ENCODE measurements around the gene HSPA8.
A peak's percentile ranks its signal among the peaks of the same experiment; 100 is the strongest.
"Not testable (repeated sequence)": the region's sequence is repeated elsewhere in the genome, so short reads cannot be mapped to it uniquely, and the experiment has no call there.

HSPA8 gene

GRCh38 chr11:123061403-123062157 is at the start of gene HSPA8:
HSPA8 (minus strand) TSS chr11:123062136; CDS start chr11:123061324, 812 bp downstream.
- no peak for DNase-seq (ENCODE audit: low read depth)

- no peak for DNase-seq (ENCODE audit: low read depth)
These were observed 49.5 kb upstream of the HSPA8 start for GRCh38 chr11:123111465-123111864.

DNA sequence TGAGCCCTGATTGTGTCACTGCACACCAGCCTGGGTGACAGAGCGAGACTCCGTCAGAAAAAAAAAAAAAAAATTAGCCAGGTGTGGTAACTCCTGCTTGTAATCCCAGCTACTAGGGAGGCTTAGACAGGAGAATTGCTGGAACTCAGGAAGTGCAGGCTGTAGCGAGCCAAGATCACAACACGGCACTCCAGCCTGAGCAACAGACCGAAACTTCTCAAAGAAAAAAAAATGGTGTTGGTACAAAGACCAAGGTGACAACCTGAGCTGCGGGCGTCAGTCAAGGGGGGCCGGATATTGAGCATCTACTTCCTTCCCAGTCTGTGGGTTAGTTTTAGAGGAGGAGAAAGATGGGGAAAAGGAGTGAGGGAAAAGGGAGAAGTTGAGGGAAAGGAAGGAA is 48.5 kb upstream of the HSPA8 start:
- no peak for DNase-seq (ENCODE audit: low read depth)

- DNase-seq (ENCODE audit: low read depth), result no peak
These were observed 46.1 kb upstream of the HSPA8 start for GRCh38 chr11:123107945-123108495.

- DNase-seq (ENCODE audit: low read depth), result no peak
These were observed 42.8 kb upstream of the HSPA8 start for GRCh38 chr11:123104697-123105096.

DNA sequence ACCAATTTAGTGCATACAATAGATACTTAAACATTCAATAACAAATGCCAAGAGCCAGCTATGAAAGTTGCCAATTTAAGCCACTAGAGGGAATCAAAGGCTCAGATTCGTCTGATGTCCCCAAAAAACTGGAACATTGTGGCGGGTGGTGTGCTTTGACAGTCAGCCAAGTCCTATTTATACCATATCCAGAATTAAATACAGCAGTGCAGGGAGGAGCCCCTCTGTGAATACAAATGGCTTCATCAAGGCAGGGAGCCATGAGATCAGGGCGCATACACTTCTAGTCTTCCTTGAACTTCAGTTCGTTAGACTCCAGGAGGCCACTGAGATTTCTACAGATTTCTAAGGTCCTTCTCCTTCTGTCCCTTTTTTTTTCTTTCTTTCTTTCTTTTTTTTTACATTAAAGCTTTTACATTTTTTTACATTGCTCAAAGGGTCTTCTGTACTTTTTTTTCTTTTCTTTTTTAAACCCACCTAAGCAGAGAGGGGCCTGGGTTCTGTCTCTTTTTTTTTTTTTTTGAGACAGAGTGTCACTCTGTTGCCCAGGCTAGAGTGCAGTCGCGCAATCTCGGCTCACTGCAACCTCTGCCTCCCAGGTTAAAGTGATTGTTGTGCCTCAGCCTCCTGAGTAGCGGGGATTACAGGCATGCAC is 41.5 kb upstream of the HSPA8 start:
- DNase-seq (ENCODE audit: low read depth), result peak; percentile 25

GRCh38 chr11:123100379-123101085 is 38.6 kb upstream of the HSPA8 start:
- DNase-seq (ENCODE audit: low read depth), result no peak

- no peak for DNase-seq (ENCODE audit: low read depth)
These were observed 37.1 kb upstream of the HSPA8 start for GRCh38 chr11:123098990-123099389.

GRCh38 chr11:123093739-123094138 is 31.8 kb upstream of the HSPA8 start:
- no peak for DNase-seq (ENCODE audit: low read depth)

DNA sequence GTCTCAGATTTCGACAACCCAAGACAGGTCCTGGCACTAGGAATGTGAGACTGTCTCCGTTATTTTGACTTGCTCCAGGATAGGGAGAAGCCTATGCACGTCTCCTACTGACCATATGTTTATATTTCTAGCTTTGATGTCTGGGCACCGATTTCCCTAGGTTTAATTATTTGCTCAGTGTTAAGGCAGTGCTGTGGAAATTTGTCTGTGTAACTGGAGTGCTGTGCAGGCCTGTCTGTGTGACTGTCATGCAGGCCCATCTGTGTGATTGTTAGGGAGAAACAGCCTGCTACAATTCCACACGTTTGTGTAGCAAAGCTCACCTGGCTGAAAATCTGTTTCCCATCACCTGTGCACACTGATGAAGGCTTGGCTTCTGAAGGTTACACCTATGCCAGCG is 29.6 kb upstream of the HSPA8 start:
- no peak for DNase-seq (ENCODE audit: low read depth)

- DNase-seq (ENCODE audit: low read depth), result not testable (repeated sequence)
These were observed 28.2 kb upstream of the HSPA8 start for GRCh38 chr11:123090168-123090567.

DNA sequence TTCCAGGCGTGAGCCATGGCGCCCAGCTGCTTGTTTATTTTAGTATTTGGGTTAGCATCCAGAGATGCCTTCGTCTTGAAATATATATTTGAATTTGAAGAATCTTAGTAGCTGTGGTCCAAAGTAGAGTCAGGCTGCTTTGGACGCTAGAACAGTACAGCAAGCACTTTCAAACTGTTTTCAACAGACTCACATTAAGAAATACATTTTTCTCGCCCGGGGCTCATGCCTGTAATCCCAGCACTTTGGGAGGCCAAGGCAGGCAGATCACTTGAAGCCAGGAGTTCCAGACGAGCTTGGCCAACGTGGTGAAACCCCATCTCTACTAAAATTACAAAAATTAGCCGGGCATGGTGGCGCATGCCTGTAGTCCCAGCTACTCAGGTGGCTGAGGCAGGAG is 27.0 kb upstream of the HSPA8 start:
- DNase-seq (ENCODE audit: low read depth), result not testable (repeated sequence)

DNA sequence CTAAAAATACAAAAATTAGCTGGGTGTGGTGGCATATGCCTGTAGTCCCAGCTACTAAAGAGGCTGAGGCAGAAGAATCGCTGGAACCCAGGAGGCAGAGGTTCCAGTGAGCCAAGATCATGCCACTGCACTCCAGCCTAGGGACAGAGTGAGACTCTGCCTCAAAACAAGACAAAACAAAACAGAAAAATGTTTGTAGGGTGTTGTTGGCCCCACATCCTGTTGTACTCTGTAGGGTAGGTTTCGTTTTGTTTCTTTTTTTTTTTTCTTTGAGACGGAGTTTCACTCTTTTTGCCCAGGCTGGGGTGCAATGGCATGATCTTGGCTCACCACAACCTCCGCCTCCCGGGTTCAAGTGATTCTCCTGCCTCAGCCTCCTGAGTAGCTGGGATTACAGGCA is 25.7 kb upstream of the HSPA8 start:
- DNase-seq (ENCODE audit: low read depth), result not testable (repeated sequence)

GRCh38 chr11:123086305-123086704 is 24.4 kb upstream of the HSPA8 start:
- no peak for DNase-seq (ENCODE audit: low read depth)

DNA sequence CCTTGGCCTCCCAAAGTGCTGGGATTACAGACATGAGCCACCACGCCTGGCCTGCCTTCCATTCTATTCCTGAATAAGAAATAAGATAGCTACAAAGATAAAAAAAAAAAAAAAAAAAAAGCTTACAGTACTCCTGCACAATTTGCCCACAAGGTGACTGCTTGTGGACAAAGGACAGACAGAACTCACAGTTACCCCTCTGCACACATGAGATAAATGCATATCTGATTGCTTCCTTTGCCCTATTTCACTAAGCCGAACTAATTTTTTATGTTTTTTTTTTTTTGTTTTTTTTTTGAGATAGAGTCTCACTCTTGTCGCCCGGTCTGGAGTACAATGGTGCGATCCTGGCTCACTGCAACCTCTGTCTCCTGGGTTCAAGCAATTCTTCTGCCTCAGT is 23.6 kb upstream of the HSPA8 start:
- no peak for DNase-seq (ENCODE audit: low read depth)

DNA sequence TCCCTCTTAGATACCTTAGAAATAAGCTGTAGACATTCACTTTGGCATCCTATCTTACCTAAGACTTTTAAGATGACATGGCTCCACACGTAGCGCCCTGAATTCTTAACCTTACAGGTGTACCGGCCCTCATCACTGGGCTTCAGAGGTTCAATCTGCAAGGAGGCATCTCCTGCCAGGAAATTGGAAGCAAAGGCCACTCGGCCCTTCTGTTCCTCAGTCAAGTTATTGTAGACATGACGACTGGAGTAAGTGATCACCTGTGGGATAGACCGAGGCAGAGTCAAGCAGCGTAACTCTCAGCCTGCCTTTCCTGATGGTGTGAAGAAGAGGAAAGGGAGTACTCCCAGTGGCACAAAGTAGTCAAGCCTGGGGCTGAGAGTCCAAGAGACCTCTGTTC is 22.5 kb upstream of the HSPA8 start:
- no peak for DNase-seq (ENCODE audit: low read depth)

- DNase-seq (ENCODE audit: low read depth), result peak; percentile 91
These were observed 21.7 kb upstream of the HSPA8 start for GRCh38 chr11:123083623-123084029.

DNA sequence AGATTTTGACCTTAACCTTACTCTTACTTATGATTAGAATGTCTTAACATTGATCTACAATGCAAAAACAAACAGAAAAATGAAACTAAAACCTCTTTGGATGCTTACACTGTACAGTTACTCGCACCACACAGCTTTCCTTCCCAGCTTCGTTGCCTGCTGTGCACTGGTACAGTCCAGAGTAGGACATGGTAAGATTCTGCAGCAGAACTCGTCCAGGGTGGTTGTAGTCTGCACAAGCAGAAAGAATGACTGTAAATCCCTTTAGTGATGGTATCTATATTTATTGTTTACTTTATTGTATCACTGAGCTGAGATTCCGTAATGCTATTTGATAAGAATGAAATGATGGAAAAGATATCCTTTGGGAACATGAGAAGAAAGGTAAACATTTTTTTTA is 21.0 kb upstream of the HSPA8 start:
- no peak for DNase-seq (ENCODE audit: low read depth)

- DNase-seq (ENCODE audit: low read depth), result no peak
These were observed 18.1 kb upstream of the HSPA8 start for GRCh38 chr11:123080015-123080414.

- DNase-seq (ENCODE audit: low read depth), result no peak
These were observed 14.5 kb upstream of the HSPA8 start for GRCh38 chr11:123076484-123076883.

DNA sequence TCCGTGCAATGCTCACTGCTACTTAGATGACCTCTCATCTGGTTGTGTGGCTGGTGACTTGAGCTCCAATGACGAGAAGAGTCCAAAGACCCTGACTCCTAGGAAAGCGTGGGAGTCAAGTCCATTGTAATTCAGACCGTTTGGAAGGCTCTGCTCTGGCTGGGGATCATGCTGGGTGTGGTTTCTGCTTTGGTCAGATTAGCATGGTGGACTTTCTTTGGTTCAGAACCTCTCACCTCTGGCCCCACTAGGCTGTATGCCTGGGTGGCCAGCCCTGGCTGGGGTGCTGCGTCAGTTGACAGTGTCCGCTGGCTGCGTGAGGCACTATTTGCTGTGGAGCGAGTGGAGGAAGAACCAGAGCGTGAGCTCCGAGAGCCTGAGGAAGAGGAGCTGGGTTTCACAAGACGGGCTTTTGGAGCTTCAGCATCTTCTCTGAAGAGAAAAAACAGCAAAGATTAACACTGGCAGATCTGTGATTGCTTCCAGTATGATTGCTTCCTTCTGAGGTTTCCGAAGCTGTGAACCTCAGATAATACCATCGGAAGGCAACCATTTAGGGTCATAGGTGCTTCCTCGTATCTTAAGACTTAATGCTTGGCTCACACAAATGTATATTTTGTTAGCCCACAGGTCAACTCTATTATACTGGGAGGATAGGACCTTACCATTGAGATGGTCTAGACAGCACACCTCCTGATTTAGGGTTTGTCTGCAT is 11.6 kb upstream of the HSPA8 start:
- DNase-seq (ENCODE audit: low read depth), result no peak

DNA sequence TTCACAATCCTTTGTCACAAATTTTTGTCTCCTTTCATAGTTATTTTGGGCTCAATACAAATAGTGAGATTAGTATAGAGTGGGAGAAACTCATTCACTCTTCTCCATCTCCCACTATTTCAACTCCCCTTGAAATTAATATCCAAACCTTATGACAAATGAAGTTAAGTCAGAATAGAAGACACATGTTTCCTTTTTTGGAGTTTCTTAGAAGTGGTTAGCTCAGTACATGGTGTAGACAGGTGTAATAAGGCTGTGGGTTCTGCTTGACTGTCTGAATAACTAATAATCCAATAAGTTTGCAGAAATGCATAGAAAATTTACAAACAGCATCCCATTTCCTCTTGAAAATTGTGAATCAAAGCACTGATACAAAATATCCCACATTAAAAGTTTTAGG is 10.8 kb upstream of the HSPA8 start:
- no peak for DNase-seq (ENCODE audit: low read depth)
